HEK293 (cell line): ENCODE results near the gene ATP2A3.

ENCODE experiments used
- CTCF ChIA-PET: fragments of 350-600 bp; formaldehyde crosslinking; extraction: SDS; loops from one replicate; lab custom pipeline; 2021; ENCODE audit warnings: antibody characterized with exemption; lab: Yijun Ruan, JAX
- POLR2A ChIA-PET: fragments of 300-600 bp; formaldehyde crosslinking; extraction: SDS; loops from one replicate; lab custom pipeline; 2020; ENCODE audit warnings: antibody characterized with exemption, inconsistent platforms; lab: Yijun Ruan, JAX
- H3K27ac ChIP-seq: fragments of 200-500 bp; sonication (Bioruptor generic); 2 replicates; pipeline ENCODE4 v1.5.1; 2014; ENCODE audit warnings: low read depth, low read length, control low read depth, inconsistent platforms; ENCODE audit errors: extremely low read depth
- H3K36me3 ChIP-seq, 2 experiments: fragments of 200-500 bp in 1 of 2; sonication (Bioruptor generic) in 1 of 2; 1 replicate in 1 of 2; 2 replicates in 1 of 2; pipeline ENCODE4 v1.5.1; 2014 to 2017; ENCODE audit warnings: inconsistent platforms in 2 of 2, low read length in 2 of 2; ENCODE audit not compliant: control insufficient read depth in 2 of 2, insufficient read depth in 1 of 2
- H3K4me1 ChIP-seq: fragments of 200-500 bp; sonication (Bioruptor generic); 2 replicates; pipeline ENCODE4 v1.5.1; 2014; ENCODE audit warnings: mild to moderate bottlenecking, low read length, inconsistent platforms; ENCODE audit not compliant: control insufficient read depth, insufficient read depth
- H3K4me3 ChIP-seq: 2 replicates; pipeline ENCODE4 v1.5.1; 2011; ENCODE audit warnings: low read depth, mild to moderate bottlenecking, control low read depth, low read length, moderate library complexity
- H3K9me3 ChIP-seq: fragments of 200-500 bp; sonication (Bioruptor generic); 2 replicates; pipeline ENCODE4 v1.5.1; 2014; ENCODE audit warnings: low read depth, low read length, inconsistent platforms; ENCODE audit not compliant: control insufficient read depth, insufficient read depth
- BCL6B ChIP-seq: fragments of 450-650 bp; formaldehyde crosslinking; IDR thresholded peaks from 2 replicates; pipeline ENCODE4 v1.5.1; 2017; ENCODE audit warnings: missing biosample characterization, missing genetic modification characterization
- EGR2 ChIP-seq: fragments of 450-650 bp; formaldehyde crosslinking; IDR thresholded peaks from 2 replicates; pipeline ENCODE4 v1.5.1; 2016; ENCODE audit warnings: low read depth, missing biosample characterization, missing genetic modification characterization
- FEZF1 ChIP-seq: fragments of 450-650 bp; formaldehyde crosslinking; IDR thresholded peaks from 2 replicates; pipeline ENCODE4 v1.5.1; 2016; ENCODE audit warnings: missing biosample characterization, missing genetic modification characterization
- KLF1 ChIP-seq: fragments of 450-650 bp; formaldehyde crosslinking; IDR thresholded peaks from 2 replicates; pipeline ENCODE4 v1.5.1; 2016; ENCODE audit warnings: missing biosample characterization, missing genetic modification characterization
- KLF9 ChIP-seq: fragments of 450-650 bp; formaldehyde crosslinking; IDR thresholded peaks from 2 replicates; pipeline ENCODE4 v1.5.1; 2016; ENCODE audit warnings: missing biosample characterization, missing genetic modification characterization, low read depth
- MYNN ChIP-seq: fragments of 450-650 bp; formaldehyde crosslinking; IDR thresholded peaks from 2 replicates; pipeline ENCODE4 v1.5.1; 2016; ENCODE audit warnings: missing biosample characterization, missing genetic modification characterization, borderline replicate concordance
- YY1 ChIP-seq: fragments of 450-650 bp; formaldehyde crosslinking; IDR thresholded peaks from 2 replicates; pipeline ENCODE4 v1.5.1; 2018; ENCODE audit warnings: missing biosample characterization, missing genetic modification characterization
- ZBTB48 ChIP-seq: fragments of 450-650 bp; formaldehyde crosslinking; IDR thresholded peaks from 2 replicates; pipeline ENCODE4 v1.5.1; 2016; ENCODE audit warnings: missing biosample characterization, missing genetic modification characterization
- ZNF10 ChIP-seq: fragments of 450-650 bp; formaldehyde crosslinking; IDR thresholded peaks from 2 replicates; pipeline ENCODE4 v1.5.1; 2017; ENCODE audit warnings: missing biosample characterization, missing genetic modification characterization
- ZNF112 ChIP-seq: fragments of 450-650 bp; formaldehyde crosslinking; IDR thresholded peaks from 2 replicates; pipeline ENCODE4 v1.5.0; 2017; ENCODE audit warnings: missing biosample characterization, missing genetic modification characterization
- ZNF138 ChIP-seq: fragments of 450-650 bp; formaldehyde crosslinking; IDR thresholded peaks from 2 replicates; pipeline ENCODE4 v1.5.1; 2016; ENCODE audit warnings: missing biosample characterization, missing genetic modification characterization, borderline replicate concordance
- ZNF18 ChIP-seq: fragments of 450-650 bp; formaldehyde crosslinking; IDR thresholded peaks from 2 replicates; pipeline ENCODE4 v1.5.1; 2016; ENCODE audit warnings: missing biosample characterization, missing genetic modification characterization
- ZNF362 ChIP-seq: fragments of 450-650 bp; formaldehyde crosslinking; IDR thresholded peaks from 2 replicates; pipeline ENCODE4 v1.5.1; 2016; ENCODE audit warnings: missing biosample characterization, missing genetic modification characterization
- ZNF426 ChIP-seq: fragments of 450-650 bp; formaldehyde crosslinking; IDR thresholded peaks from 2 replicates; pipeline ENCODE4 v1.5.1; 2017; ENCODE audit warnings: missing biosample characterization, missing genetic modification characterization, mild to moderate bottlenecking, inconsistent platforms, moderate library complexity
- ZNF580 ChIP-seq: fragments of 450-650 bp; formaldehyde crosslinking; IDR thresholded peaks from 2 replicates; pipeline ENCODE4 v1.5.1; 2016; ENCODE audit warnings: missing biosample characterization, missing genetic modification characterization
- ZNF747 ChIP-seq: fragments of 450-650 bp; formaldehyde crosslinking; IDR thresholded peaks from 2 replicates; pipeline ENCODE4 v1.5.1; 2016; ENCODE audit warnings: missing biosample characterization, missing genetic modification characterization
- ZNF768 ChIP-seq: fragments of 450-650 bp; formaldehyde crosslinking; IDR thresholded peaks from 2 replicates; pipeline ENCODE4 v1.5.1; 2018; ENCODE audit warnings: missing biosample characterization, mild to moderate bottlenecking, missing genetic modification characterization

The ATP2A3 gene

GRCh38 chr17:3884188-3884587, 80.0 kb downstream of the ATP2A3 start:
- TF ChIP-seq MYNN (tag by site-specific recombination) (no peak), EGR2 (0 out of 2 replicates have a peak, but pooled peaks have one; percentile 20)
- CTCF ChIA-PET, result interaction anchor here (0.6 to 2.4 kb wide), 7 partner anchors 20 to 1025 kb away, joined by 3 to 8 read pairs (median 3); no protein-coding TSS in a partner anchor
- POLR2A ChIA-PET, result no interaction called here
- H3K4me3 ChIP-seq, result no peak overlapping the region
- no peaks in the 10 kb centered on the region for H3K9me3 ChIP-seq
- H3K36me3 ChIP-seq, result peaks cover 5 to 68% of the 10 kb centered on the region in 2 experiments
- peaks cover 12% of the 10 kb centered on the region for H3K4me1 ChIP-seq
- H3K27ac ChIP-seq, result no peak overlapping the region

GRCh38 chr17:3882276-3882675, 82.0 kb downstream of the ATP2A3 start:
- H3K9me3 ChIP-seq, result no peaks in the 10 kb centered on the region
- H3K4me1 ChIP-seq, result no peaks in the 10 kb centered on the region
- no peak for TF ChIP-seq ZNF10 (tag by site-specific recombination)
- no peak for TF ChIP-seq KLF9 (tag by site-specific recombination)
- no peak for TF ChIP-seq YY1 (tag by site-specific recombination)
- no peak for TF ChIP-seq FEZF1
- no peak for TF ChIP-seq BCL6B
- no peak for TF ChIP-seq ZNF426
- no peak for TF ChIP-seq ZNF18 (tag by site-specific recombination)
- TF ChIP-seq ZNF747 (tag by site-specific recombination), result no peak
- TF ChIP-seq ZNF112 (tag by site-specific recombination), result no peak
- TF ChIP-seq ZBTB48 (tag by site-specific recombination), result no peak
- TF ChIP-seq ZNF580 (tag by site-specific recombination), result no peak
- no peak for TF ChIP-seq ZNF138
- no peak for TF ChIP-seq KLF1 (tag by site-specific recombination)
- ChIA-PET POLR2A (no interaction called here), CTCF (no interaction called here)
- no peak overlapping the region for H3K4me3 ChIP-seq
- no peak overlapping the region for H3K27ac ChIP-seq
- peaks cover 11 to 84% of the 10 kb centered on the region in 2 experiments for H3K36me3 ChIP-seq

- TF ChIP-seq ZNF768 (tag by site-specific recombination), result peak; percentile 76; the same call in 1 of the 2 replicates
- no peak for TF ChIP-seq ZNF362 (tag by site-specific recombination)
- POLR2A ChIA-PET, result interaction anchor here (1.3 to 1.6 kb wide), 2 partner anchors 8 to 12 kb away, joined by 4 to 5 read pairs; partner anchors contain the start of gene CAMKK1
- Histone ChIP-seq H3K4me3 (no peak overlapping the region), H3K36me3 (peaks cover 11 to 93% of the 10 kb centered on the region in 2 experiments), H3K4me1 (no peaks in the 10 kb centered on the region), H3K9me3 (no peaks in the 10 kb centered on the region), H3K27ac (no peak overlapping the region)
- CTCF ChIA-PET, result interaction anchor here (1.4 to 4.0 kb wide), 3 partner anchors 17 to 143 kb away, joined by 5 to 21 read pairs (median 5); no protein-coding TSS in a partner anchor
Measured at GRCh38 chr17:3880983-3881382, 83.3 kb downstream of the ATP2A3 start.
